HG03469 (cell line): ENCODE measurements around the gene RIPK4.
"Not testable (repeated sequence)": the region's sequence is repeated elsewhere in the genome, so short reads cannot be mapped to it uniquely, and the experiment has no call there.

Experiments
- ATAC-seq: cut with Tn5 transposase; IDR thresholded peaks from one replicate; pipeline ENCODE4 v1.9.1; 2021; ENCODE audit warnings: mild to moderate bottlenecking, moderate library complexity, moderate number of reproducible peaks; ENCODE audit not compliant: unreplicated experiment

The RIPK4 gene

GRCh38 chr21:41796476-41797080 is 29.7 kb upstream of the RIPK4 start:
- no peak for ATAC-seq

- ATAC-seq, result no peak
Measured at GRCh38 chr21:41795726-41796125, 28.9 kb upstream of the RIPK4 start.

GRCh38 chr21:41794600-41794999 is 27.7 kb upstream of the RIPK4 start:
- no peak for ATAC-seq

GRCh38 chr21:41792711-41793110 is 25.9 kb upstream of the RIPK4 start:
- no peak for ATAC-seq

- no peak for ATAC-seq
Measured at GRCh38 chr21:41786509-41786987, 19.7 kb upstream of the RIPK4 start.

- ATAC-seq, result not testable (repeated sequence)
Measured at GRCh38 chr21:41785262-41785661, 18.4 kb upstream of the RIPK4 start.

GRCh38 chr21:41784456-41785102 is 17.7 kb upstream of the RIPK4 start:
- ATAC-seq, result no peak

- ATAC-seq, result no peak
Measured at GRCh38 chr21:41783476-41784180, 16.8 kb upstream of the RIPK4 start.

- no peak for ATAC-seq
Measured at GRCh38 chr21:41781050-41781410, 14.2 kb upstream of the RIPK4 start.

GRCh38 chr21:41780337-41781049 is 13.6 kb upstream of the RIPK4 start:
- no peak for ATAC-seq

GRCh38 chr21:41779659-41780058 is 12.8 kb upstream of the RIPK4 start:
- no peak for ATAC-seq

- ATAC-seq, result no peak
Measured at GRCh38 chr21:41778930-41779600, 12.2 kb upstream of the RIPK4 start.

GRCh38 chr21:41777951-41778815 is 11.3 kb upstream of the RIPK4 start:
- no peak for ATAC-seq

- ATAC-seq, result no peak
Measured at GRCh38 chr21:41776778-41777177, 9.9 kb upstream of the RIPK4 start.

- no peak for ATAC-seq
Measured at GRCh38 chr21:41775149-41775472, 8.3 kb upstream of the RIPK4 start.

GRCh38 chr21:41774467-41775148 is 7.8 kb upstream of the RIPK4 start:
- ATAC-seq, result no peak

- no peak for ATAC-seq
Measured at GRCh38 chr21:41772351-41773080, 5.7 kb upstream of the RIPK4 start.

- no peak for ATAC-seq
Measured at GRCh38 chr21:41771625-41771945, 4.7 kb upstream of the RIPK4 start.
